Calu3 (cell line): ENCODE results near the gene LIN28B. TPM values are rescaled to one million over a fixed set of nuclear protein-coding genes. Genes with fewer than 3 reads are reported as not detected.

Source experiments
- BruUV-seq: library from RNA; stranded (reverse); fragments of 400-500 nt; replicated peaks from 2 replicates; lab custom pipeline; 2021; lab: Mats Ljungman, UMichigan
- CTCF ChIA-PET: fragments of 300-600 bp; sonication (Branson Sonifier 250); formaldehyde crosslinking; loops from one replicate; lab custom pipeline; 2022; ENCODE audit warnings: antibody characterized with exemption; lab: Charles Lee
- DNase-seq: peaks from one replicate; pipeline ENCODE4 v3.0.0; 2022
- H3K27ac Mint-ChIP-seq: one replicate; pipeline ENCODE4 v1.8.0; 2022; ENCODE audit warnings: mixed read lengths; ENCODE audit not compliant: unreplicated experiment
- H3K27me3 Mint-ChIP-seq: one replicate; pipeline ENCODE4 v1.8.0; 2022; ENCODE audit warnings: mixed read lengths; ENCODE audit not compliant: unreplicated experiment
- H3K36me3 Mint-ChIP-seq: one replicate; pipeline ENCODE4 v1.8.0; 2022; ENCODE audit warnings: mild to moderate bottlenecking, moderate library complexity, mixed read lengths; ENCODE audit not compliant: insufficient read depth, unreplicated experiment
- H3K4me1 Mint-ChIP-seq: one replicate; pipeline ENCODE4 v1.8.0; 2022; ENCODE audit warnings: mild to moderate bottlenecking, low read depth, mixed read lengths; ENCODE audit not compliant: unreplicated experiment
- H3K4me3 Mint-ChIP-seq: one replicate; pipeline ENCODE4 v1.8.0; 2022; ENCODE audit warnings: mild to moderate bottlenecking, low read depth, moderate library complexity, mixed read lengths; ENCODE audit not compliant: unreplicated experiment
- H3K9me3 Mint-ChIP-seq: one replicate; pipeline ENCODE4 v1.8.0; 2022; ENCODE audit warnings: low read depth, mixed read lengths; ENCODE audit not compliant: unreplicated experiment
- intact Hi-C: fragments of 100-400 bp; cut with micrococcal nuclease; formaldehyde crosslinking; loops from one replicate; pipeline ENCODE4 v1.10.0; 2022; ENCODE audit not compliant: unreplicated experiment
- total RNA-seq: library from RNA; stranded (reverse); gene quantifications from 2 replicates; pipeline ENCODE4 v1.2.3, GENCODE V29; 2022
- TF ChIP-seq, protein P1 (sequence below): fragments of 200-600 bp; IDR thresholded peaks from one replicate; pipeline ENCODE4 v1.8.0; 2022; ENCODE audit warnings: antibody characterized with exemption; ENCODE audit not compliant: unreplicated experiment

LIN28B gene
- total RNA-seq, 1 experiment from 2014 or later = not detected

- TF ChIP-seq, protein P1, sequence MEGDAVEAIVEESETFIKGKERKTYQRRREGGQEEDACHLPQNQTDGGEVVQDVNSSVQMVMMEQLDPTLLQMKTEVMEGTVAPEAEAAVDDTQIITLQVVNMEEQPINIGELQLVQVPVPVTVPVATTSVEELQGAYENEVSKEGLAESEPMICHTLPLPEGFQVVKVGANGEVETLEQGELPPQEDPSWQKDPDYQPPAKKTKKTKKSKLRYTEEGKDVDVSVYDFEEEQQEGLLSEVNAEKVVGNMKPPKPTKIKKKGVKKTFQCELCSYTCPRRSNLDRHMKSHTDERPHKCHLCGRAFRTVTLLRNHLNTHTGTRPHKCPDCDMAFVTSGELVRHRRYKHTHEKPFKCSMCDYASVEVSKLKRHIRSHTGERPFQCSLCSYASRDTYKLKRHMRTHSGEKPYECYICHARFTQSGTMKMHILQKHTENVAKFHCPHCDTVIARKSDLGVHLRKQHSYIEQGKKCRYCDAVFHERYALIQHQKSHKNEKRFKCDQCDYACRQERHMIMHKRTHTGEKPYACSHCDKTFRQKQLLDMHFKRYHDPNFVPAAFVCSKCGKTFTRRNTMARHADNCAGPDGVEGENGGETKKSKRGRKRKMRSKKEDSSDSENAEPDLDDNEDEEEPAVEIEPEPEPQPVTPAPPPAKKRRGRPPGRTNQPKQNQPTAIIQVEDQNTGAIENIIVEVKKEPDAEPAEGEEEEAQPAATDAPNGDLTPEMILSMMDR = no peak
- DNase-seq = no peak
- Mint-ChIP-seq H3K9me3 (no peaks in the 10 kb centered on the region), H3K4me3 (no peak overlapping the region), H3K27me3 (no peaks in the 10 kb centered on the region), H3K4me1 (no peaks in the 10 kb centered on the region), H3K27ac (no peak overlapping the region), H3K36me3 (no peaks in the 10 kb centered on the region)
- CTCF ChIA-PET = no interaction called here
- no TSS peak for BruUV-seq
- intact Hi-C loops = no loop called here
Observed at GRCh38 chr6:105034470-105034869, 77.6 kb downstream of the LIN28B start.

DNA sequence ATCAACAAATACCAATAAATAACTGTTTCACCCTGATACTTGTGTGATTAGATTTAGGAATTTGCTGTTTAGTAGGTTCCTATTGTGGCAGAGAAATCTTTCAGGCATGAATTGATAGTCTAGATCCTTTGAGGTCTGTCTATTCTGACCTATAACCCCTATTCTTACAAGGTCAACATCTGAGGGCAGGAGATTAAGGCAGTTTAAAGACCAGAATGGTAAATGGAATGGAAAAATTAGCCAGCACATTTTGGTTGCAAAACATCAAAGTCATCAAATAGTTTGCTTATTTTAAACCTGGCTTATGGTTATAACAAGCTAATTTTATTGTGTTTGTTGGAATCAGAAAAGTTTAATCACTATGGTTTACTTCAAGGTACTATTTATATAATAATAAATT, 78.4 kb downstream of the LIN28B start:
- H3K27me3 Mint-ChIP-seq = no peaks in the 10 kb centered on the region
- intact Hi-C loops = no loop called here
- no peaks in the 10 kb centered on the region for H3K9me3 Mint-ChIP-seq
- H3K4me3 Mint-ChIP-seq = no peak overlapping the region
- H3K27ac Mint-ChIP-seq = no peak overlapping the region
- TF ChIP-seq, protein P1 = no peak
- DNase-seq = no peak
- H3K4me1 Mint-ChIP-seq = no peaks in the 10 kb centered on the region
- no peaks in the 10 kb centered on the region for H3K36me3 Mint-ChIP-seq
- CTCF ChIA-PET = no interaction called here
- BruUV-seq = no TSS peak

DNA sequence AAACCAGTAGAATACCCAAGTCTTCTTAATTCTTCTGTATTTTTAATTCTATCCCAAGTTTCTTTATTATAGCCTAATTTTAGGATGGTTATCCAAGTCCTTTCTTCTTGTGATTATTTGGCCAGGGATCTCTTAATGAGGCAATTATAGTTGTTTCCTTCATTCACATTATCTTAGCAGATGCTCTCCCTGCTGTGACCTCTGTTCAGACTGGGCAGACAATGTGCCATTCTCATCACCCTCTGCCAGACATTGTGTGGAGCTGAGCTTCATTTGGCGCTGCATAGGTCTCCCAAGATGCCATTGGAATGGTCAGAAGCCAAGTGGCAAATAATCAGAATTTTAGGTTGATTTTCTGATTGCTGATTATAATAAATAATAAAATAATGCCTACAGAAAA, 79.4 kb downstream of the LIN28B start:
- no peak overlapping the region for H3K27ac Mint-ChIP-seq
- no peaks in the 10 kb centered on the region for H3K27me3 Mint-ChIP-seq
- no peaks in the 10 kb centered on the region for H3K36me3 Mint-ChIP-seq
- intact Hi-C loops = no loop called here
- H3K4me1 Mint-ChIP-seq = no peaks in the 10 kb centered on the region
- CTCF ChIA-PET = no interaction called here
- TF ChIP-seq, protein P1 = no peak
- H3K9me3 Mint-ChIP-seq = no peaks in the 10 kb centered on the region
- no TSS peak for BruUV-seq
- H3K4me3 Mint-ChIP-seq = no peak overlapping the region
- no peak for DNase-seq

GRCh38 chr6:105038259-105038658, 81.4 kb downstream of the LIN28B start:
- H3K4me1 Mint-ChIP-seq = no peaks in the 10 kb centered on the region
- no peak overlapping the region for H3K4me3 Mint-ChIP-seq
- CTCF ChIA-PET = no interaction called here
- DNase-seq = no peak
- no peaks in the 10 kb centered on the region for H3K27me3 Mint-ChIP-seq
- H3K36me3 Mint-ChIP-seq = no peaks in the 10 kb centered on the region
- intact Hi-C loops = no loop called here
- BruUV-seq = no TSS peak
- TF ChIP-seq, protein P1 = no peak
- no peak overlapping the region for H3K27ac Mint-ChIP-seq
- no peaks in the 10 kb centered on the region for H3K9me3 Mint-ChIP-seq
